ENCODE results near the gene PXDN.

PXDN gene

GRCh38 chr2:1599301-1600085 is 144.8 kb downstream of the PXDN start:
- TF ChIP-seq, protein P1, sequence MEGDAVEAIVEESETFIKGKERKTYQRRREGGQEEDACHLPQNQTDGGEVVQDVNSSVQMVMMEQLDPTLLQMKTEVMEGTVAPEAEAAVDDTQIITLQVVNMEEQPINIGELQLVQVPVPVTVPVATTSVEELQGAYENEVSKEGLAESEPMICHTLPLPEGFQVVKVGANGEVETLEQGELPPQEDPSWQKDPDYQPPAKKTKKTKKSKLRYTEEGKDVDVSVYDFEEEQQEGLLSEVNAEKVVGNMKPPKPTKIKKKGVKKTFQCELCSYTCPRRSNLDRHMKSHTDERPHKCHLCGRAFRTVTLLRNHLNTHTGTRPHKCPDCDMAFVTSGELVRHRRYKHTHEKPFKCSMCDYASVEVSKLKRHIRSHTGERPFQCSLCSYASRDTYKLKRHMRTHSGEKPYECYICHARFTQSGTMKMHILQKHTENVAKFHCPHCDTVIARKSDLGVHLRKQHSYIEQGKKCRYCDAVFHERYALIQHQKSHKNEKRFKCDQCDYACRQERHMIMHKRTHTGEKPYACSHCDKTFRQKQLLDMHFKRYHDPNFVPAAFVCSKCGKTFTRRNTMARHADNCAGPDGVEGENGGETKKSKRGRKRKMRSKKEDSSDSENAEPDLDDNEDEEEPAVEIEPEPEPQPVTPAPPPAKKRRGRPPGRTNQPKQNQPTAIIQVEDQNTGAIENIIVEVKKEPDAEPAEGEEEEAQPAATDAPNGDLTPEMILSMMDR (IDR thresholded peaks at IDR 0.05; ENCODE audit: low read depth, low read length), result peak; percentile 4; the same call in 1 of the 2 replicates
- H3K4me3 ChIP-seq (ENCODE audit: low read depth, low read length), result no peak overlapping the region
- H3K9me3 ChIP-seq (ENCODE audit: severe bottlenecking), result no peaks in the 10 kb centered on the region
- no peaks in the 10 kb centered on the region for H3K36me3 ChIP-seq
- H3K27me3 ChIP-seq (ENCODE audit: insufficient read depth, low read depth, severe bottlenecking), result no peaks in the 10 kb centered on the region
- H3K27ac ChIP-seq, result no peak overlapping the region
- DNase-seq, result peak; percentile 68

GRCh38 chr2:1598800-1599199 is 145.5 kb downstream of the PXDN start:
- TF ChIP-seq, protein P1 (IDR thresholded peaks at IDR 0.05; ENCODE audit: low read depth, low read length), result no peak
- Histone ChIP-seq H3K9me3 (ENCODE audit: severe bottlenecking) (no peaks in the 10 kb centered on the region), H3K27ac (no peak overlapping the region), H3K36me3 (no peaks in the 10 kb centered on the region), H3K27me3 (ENCODE audit: insufficient read depth, low read depth, severe bottlenecking) (no peaks in the 10 kb centered on the region), H3K4me3 (ENCODE audit: low read depth, low read length) (no peak overlapping the region)
- peak; percentile 2 for DNase-seq

- Histone ChIP-seq H3K36me3 (no peaks in the 10 kb centered on the region), H3K27me3 (ENCODE audit: insufficient read depth, low read depth, severe bottlenecking) (no peaks in the 10 kb centered on the region), H3K9me3 (ENCODE audit: severe bottlenecking) (no peaks in the 10 kb centered on the region), H3K27ac (no peak overlapping the region), H3K4me3 (ENCODE audit: low read depth, low read length) (no peak overlapping the region)
- TF ChIP-seq, protein P1 (IDR thresholded peaks at IDR 0.05; ENCODE audit: low read depth, low read length), result no peak
- DNase-seq, result no peak
Measured at GRCh38 chr2:1598041-1598710, 146.1 kb downstream of the PXDN start.

- Histone ChIP-seq H3K4me3 (ENCODE audit: low read depth, low read length) (no peak overlapping the region), H3K27me3 (ENCODE audit: insufficient read depth, low read depth, severe bottlenecking) (no peaks in the 10 kb centered on the region), H3K36me3 (no peaks in the 10 kb centered on the region), H3K9me3 (ENCODE audit: severe bottlenecking) (no peaks in the 10 kb centered on the region), H3K27ac (no peak overlapping the region)
- DNase-seq, result no peak
- TF ChIP-seq, protein P1 (IDR thresholded peaks at IDR 0.05; ENCODE audit: low read depth, low read length), result no peak
Measured at GRCh38 chr2:1595274-1595673, 149.0 kb downstream of the PXDN start.

DNA sequence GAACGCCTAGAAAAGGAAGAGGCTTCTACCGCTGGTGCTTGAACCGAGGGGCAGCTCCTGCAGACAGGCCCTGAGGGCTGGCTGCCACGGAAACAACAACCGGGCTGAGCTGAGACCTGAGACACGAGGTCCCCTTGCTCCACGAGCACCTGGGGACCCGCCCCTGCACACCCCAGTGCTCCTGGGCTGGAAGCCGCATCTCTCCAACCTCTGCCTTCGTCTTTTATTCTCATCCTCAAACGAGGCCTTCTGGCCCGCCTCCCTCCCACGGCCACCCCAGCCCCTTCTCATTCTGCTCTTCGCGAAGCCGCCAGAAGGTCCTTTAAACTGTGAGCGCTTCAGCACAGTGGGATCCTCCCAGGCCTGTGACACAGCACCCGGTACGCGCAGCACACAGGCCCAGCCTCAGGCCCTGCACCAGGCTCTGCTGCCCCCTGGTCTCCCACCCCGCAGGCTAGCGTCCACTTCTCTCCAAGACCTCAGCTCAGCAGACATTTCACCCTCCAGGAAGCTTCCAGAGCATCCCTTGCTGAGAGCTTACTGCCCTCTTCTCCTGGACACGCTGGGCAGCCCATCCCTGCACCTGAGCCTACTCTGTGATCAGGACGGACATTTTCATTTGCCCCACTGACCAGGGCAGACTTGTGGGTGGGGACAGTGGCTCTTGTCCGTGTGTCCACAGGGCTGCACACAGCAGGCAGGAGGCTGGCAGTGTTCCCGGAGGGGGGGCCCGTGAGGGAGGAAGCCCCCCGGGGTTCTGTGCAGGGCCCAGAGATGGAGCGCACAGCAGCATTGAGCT is 149.7 kb downstream of the PXDN start:
- Histone ChIP-seq H3K9me3 (ENCODE audit: severe bottlenecking) (no peaks in the 10 kb centered on the region), H3K27me3 (ENCODE audit: insufficient read depth, low read depth, severe bottlenecking) (no peaks in the 10 kb centered on the region), H3K4me3 (ENCODE audit: low read depth, low read length) (no peak overlapping the region), H3K36me3 (no peaks in the 10 kb centered on the region), H3K27ac (no peak overlapping the region)
- TF ChIP-seq, protein P1 (IDR thresholded peaks at IDR 0.05; ENCODE audit: low read depth, low read length), result no peak
- no peak for DNase-seq

Measured in WERI-Rb-1 (cell line).